Embryonic facial prominence (tissue), 1 donor: ENCODE results near the gene FUCA1.
"Not testable (repeated sequence)": the region's sequence is repeated elsewhere in the genome, so short reads cannot be mapped to it uniquely, and the experiment has no call there.

Source experiments
- DNase-seq: peaks from one replicate; pipeline ENCODE4 v3.0.0-alpha.2; 2016; ENCODE audit errors: extremely low spot score

FUCA1 gene

GRCh38 chr1:23837908-23838307 is 30.2 kb downstream of the FUCA1 start:
- DNase-seq: no peak

- DNase-seq: no peak
Measured at GRCh38 chr1:23836037-23836436, 32.1 kb downstream of the FUCA1 start.

- DNase-seq: not testable (repeated sequence)
Measured at GRCh38 chr1:23834156-23834555, 33.9 kb downstream of the FUCA1 start.

GRCh38 chr1:23827717-23828116 is 40.4 kb downstream of the FUCA1 start:
- no peak for DNase-seq

GRCh38 chr1:23826590-23826989 is 41.5 kb downstream of the FUCA1 start:
- DNase-seq: not testable (repeated sequence)

- DNase-seq: no peak
Measured at GRCh38 chr1:23825762-23826522, 42.1 kb downstream of the FUCA1 start.

GRCh38 chr1:23825076-23825761 is 42.9 kb downstream of the FUCA1 start, which contains the start of gene HMGCL:
Gene HMGCL, minus strand, starts transcription at chr1:23825429. Its CDS starts 14 bp downstream, at chr1:23825415.
- peak; percentile 89 for DNase-seq

- DNase-seq: no peak
Measured at GRCh38 chr1:23824711-23825075, 43.4 kb downstream of the FUCA1 start.

GRCh38 chr1:23823767-23824166 is 44.3 kb downstream of the FUCA1 start:
- no peak for DNase-seq

GRCh38 chr1:23817633-23818032 is 50.5 kb downstream of the FUCA1 start:
- no peak for DNase-seq

GRCh38 chr1:23816906-23817305 is 51.2 kb downstream of the FUCA1 start:
- DNase-seq: no peak

GRCh38 chr1:23816361-23816760 is 51.7 kb downstream of the FUCA1 start:
- no peak for DNase-seq

GRCh38 chr1:23814016-23814415 is 54.1 kb downstream of the FUCA1 start:
- no peak for DNase-seq

GRCh38 chr1:23810818-23811540 is 57.1 kb downstream of the FUCA1 start:
- no peak for DNase-seq

- no peak for DNase-seq
Measured at GRCh38 chr1:23809751-23810171, 58.3 kb downstream of the FUCA1 start.

- DNase-seq: no peak
Measured at GRCh38 chr1:23807453-23807852, 60.6 kb downstream of the FUCA1 start.

GRCh38 chr1:23806280-23806679 is 61.8 kb downstream of the FUCA1 start:
- DNase-seq: no peak

- no peak for DNase-seq
Measured at GRCh38 chr1:23805025-23805424, 63.1 kb downstream of the FUCA1 start.

- DNase-seq: no peak
Measured at GRCh38 chr1:23804183-23804835, 63.8 kb downstream of the FUCA1 start.

GRCh38 chr1:23803674-23804073 is 64.4 kb downstream of the FUCA1 start:
- DNase-seq: no peak

GRCh38 chr1:23802809-23803342 is 65.2 kb downstream of the FUCA1 start:
- DNase-seq: not testable (repeated sequence)

GRCh38 chr1:23801876-23802275 is 66.2 kb downstream of the FUCA1 start:
- DNase-seq: no peak
